GM12801 (cell line): ENCODE data around the gene KIF13A.

Experiments
- TF ChIP-seq, protein P1 (sequence below): IDR thresholded peaks from one replicate; pipeline ENCODE4 v1.5.1; 2011; ENCODE audit warnings: control low read depth; ENCODE audit not compliant: insufficient read length; ENCODE audit errors: extremely low read depth

Gene KIF13A

GRCh38 chr6:17987447-17987696, at the start of gene KIF13A:
Gene KIF13A, minus strand, starts transcription at chr6:17987635. Its CDS starts 172 bp downstream, at chr6:17987463.
- TF ChIP-seq, protein P1, sequence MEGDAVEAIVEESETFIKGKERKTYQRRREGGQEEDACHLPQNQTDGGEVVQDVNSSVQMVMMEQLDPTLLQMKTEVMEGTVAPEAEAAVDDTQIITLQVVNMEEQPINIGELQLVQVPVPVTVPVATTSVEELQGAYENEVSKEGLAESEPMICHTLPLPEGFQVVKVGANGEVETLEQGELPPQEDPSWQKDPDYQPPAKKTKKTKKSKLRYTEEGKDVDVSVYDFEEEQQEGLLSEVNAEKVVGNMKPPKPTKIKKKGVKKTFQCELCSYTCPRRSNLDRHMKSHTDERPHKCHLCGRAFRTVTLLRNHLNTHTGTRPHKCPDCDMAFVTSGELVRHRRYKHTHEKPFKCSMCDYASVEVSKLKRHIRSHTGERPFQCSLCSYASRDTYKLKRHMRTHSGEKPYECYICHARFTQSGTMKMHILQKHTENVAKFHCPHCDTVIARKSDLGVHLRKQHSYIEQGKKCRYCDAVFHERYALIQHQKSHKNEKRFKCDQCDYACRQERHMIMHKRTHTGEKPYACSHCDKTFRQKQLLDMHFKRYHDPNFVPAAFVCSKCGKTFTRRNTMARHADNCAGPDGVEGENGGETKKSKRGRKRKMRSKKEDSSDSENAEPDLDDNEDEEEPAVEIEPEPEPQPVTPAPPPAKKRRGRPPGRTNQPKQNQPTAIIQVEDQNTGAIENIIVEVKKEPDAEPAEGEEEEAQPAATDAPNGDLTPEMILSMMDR: no peak

GRCh38 chr6:18036781-18037180, 49.3 kb upstream of the KIF13A start:
- TF ChIP-seq, protein P1: no peak

DNA sequence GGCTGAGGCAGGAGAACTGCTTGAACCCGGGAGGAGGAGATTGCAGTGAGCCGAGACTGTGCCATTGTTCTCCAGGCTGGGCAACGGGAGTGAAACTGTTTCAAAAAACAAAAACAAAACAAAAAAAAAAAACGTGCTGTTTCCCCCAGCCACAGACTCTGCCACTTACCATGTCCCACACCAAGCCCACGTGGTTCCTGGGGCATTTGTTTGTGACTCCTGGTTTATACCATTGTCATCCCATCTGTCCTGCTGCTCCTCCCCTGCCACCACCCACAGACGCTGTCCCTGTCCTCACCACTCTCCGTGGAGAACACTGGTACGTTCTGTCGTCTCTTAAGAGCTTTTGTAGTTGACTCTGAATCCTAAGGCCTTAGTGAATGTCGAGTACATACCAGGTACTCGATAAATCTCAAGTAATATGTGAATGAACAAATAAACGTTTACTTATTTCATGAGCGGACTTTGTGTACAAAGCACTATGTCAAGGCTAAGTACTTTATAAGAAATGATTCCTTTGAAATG, 48.0 kb upstream of the KIF13A start:
- TF ChIP-seq, protein P1: no peak

DNA sequence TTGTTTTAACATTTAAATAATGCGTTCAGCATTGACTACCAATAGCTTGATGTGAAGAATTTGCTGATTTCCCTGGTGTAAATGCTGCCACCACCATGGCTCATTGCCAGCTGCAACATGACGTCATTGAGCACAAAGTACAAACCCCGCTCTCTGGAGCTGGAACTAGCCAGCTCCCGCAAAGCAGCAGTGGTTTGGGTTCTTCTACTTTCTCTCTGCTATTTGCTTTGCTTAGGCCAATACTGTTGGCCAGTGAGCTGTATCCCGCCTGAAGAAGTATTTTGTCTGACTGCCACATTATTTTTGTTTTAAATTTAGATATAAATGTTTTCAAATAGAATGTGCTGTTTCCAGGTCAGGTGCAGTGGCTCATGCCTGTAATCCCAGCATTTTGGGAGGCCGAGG, 47.4 kb upstream of the KIF13A start:
- TF ChIP-seq, protein P1: no peak

- TF ChIP-seq, protein P1: no peak
Measured at GRCh38 chr6:18031680-18032256, 44.3 kb upstream of the KIF13A start.

DNA sequence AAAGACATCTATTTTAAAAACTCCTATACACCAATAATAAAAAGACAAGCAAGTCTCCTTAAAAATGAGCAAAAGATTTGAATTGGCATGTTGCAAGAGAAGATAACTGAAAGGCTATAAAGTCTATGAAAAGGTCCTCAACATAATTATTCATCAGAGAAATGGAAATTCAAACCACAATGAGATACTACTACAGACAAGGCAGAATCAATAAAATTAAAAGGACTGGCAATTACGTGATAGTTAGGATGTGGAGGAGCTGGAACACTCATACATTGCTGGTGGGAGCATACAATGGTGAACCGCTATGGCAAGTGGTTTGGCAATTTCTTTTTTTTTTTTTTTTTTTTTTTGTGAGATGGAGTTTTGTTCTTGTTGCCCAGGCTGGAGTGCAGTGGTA, 43.8 kb upstream of the KIF13A start:
- TF ChIP-seq, protein P1: no peak

GRCh38 chr6:18028332-18028731, 40.9 kb upstream of the KIF13A start:
- TF ChIP-seq, protein P1: no peak
